Measurements from ENCODE around the gene TTC22. TPM values are rescaled to one million over a fixed set of nuclear protein-coding genes. Genes with fewer than 3 reads are reported as not detected.

The TTC22 gene
- total RNA-seq, 1 donor from 2014 or later: 0.14 TPM

DNA sequence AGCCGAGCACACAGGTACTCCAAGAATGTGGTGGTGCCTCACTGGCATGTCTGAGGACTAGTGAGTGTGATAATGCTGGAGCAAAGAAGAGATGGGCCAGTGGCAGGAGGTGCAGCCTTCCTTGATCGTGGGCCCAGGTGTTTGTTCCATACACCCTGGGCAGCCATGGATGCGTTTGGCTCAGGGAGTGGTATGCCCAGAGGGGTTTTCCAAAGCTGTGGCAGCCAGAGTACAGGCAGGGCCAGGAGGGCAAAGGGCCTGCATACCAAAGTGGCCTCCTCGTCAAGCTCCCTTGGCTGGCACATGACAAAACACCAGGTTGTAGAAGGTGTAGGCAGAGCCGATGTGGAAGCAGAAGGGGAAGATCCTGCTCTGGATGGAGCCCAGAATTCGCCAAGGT, 55.8 kb downstream of the TTC22 start:
- intact Hi-C loops (cut with micrococcal nuclease): no loop called here
- no peak overlapping the region for H3K4me3 ChIP-seq
- TF ChIP-seq, protein P1, sequence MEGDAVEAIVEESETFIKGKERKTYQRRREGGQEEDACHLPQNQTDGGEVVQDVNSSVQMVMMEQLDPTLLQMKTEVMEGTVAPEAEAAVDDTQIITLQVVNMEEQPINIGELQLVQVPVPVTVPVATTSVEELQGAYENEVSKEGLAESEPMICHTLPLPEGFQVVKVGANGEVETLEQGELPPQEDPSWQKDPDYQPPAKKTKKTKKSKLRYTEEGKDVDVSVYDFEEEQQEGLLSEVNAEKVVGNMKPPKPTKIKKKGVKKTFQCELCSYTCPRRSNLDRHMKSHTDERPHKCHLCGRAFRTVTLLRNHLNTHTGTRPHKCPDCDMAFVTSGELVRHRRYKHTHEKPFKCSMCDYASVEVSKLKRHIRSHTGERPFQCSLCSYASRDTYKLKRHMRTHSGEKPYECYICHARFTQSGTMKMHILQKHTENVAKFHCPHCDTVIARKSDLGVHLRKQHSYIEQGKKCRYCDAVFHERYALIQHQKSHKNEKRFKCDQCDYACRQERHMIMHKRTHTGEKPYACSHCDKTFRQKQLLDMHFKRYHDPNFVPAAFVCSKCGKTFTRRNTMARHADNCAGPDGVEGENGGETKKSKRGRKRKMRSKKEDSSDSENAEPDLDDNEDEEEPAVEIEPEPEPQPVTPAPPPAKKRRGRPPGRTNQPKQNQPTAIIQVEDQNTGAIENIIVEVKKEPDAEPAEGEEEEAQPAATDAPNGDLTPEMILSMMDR (IDR thresholded peaks at IDR 0.05; ENCODE audit: borderline replicate concordance): no peak
- H3K4me1 ChIP-seq: no peaks in the 10 kb centered on the region
- no peaks in the 10 kb centered on the region for H3K27me3 ChIP-seq (ENCODE audit: low read depth)
- H3K36me3 ChIP-seq: peaks cover 35% of the 10 kb centered on the region
- DNase-seq: no peak
- H3K9me3 ChIP-seq (replicated peaks): no peaks in the 10 kb centered on the region
- no peak overlapping the region for H3K27ac ChIP-seq (replicated peaks)

GRCh38 chr1:54744696-54745095, 56.4 kb downstream of the TTC22 start:
- Histone ChIP-seq H3K36me3 (peaks cover 40% of the 10 kb centered on the region), H3K9me3 (replicated peaks) (no peaks in the 10 kb centered on the region), H3K4me3 (no peak overlapping the region), H3K4me1 (no peaks in the 10 kb centered on the region), H3K27ac (replicated peaks) (no peak overlapping the region), H3K27me3 (ENCODE audit: low read depth) (no peaks in the 10 kb centered on the region)
- intact Hi-C loops (cut with micrococcal nuclease): no loop called here
- TF ChIP-seq, protein P1 (IDR thresholded peaks at IDR 0.05; ENCODE audit: borderline replicate concordance): no peak
- DNase-seq: no peak

- TF ChIP-seq, protein P1 (IDR thresholded peaks at IDR 0.05; ENCODE audit: borderline replicate concordance): no peak
- H3K9me3 ChIP-seq (replicated peaks): no peaks in the 10 kb centered on the region
- no peaks in the 10 kb centered on the region for H3K4me1 ChIP-seq
- H3K27ac ChIP-seq (replicated peaks): peak overlapping the region; percentile 19
- H3K36me3 ChIP-seq: peaks cover 51% of the 10 kb centered on the region
- no peaks in the 10 kb centered on the region for H3K27me3 ChIP-seq (ENCODE audit: low read depth)
- DNase-seq: no peak
- no peak overlapping the region for H3K4me3 ChIP-seq
- intact Hi-C loops (cut with micrococcal nuclease): no loop called here
Measured at GRCh38 chr1:54743416-54744226, 57.5 kb downstream of the TTC22 start.

DNA sequence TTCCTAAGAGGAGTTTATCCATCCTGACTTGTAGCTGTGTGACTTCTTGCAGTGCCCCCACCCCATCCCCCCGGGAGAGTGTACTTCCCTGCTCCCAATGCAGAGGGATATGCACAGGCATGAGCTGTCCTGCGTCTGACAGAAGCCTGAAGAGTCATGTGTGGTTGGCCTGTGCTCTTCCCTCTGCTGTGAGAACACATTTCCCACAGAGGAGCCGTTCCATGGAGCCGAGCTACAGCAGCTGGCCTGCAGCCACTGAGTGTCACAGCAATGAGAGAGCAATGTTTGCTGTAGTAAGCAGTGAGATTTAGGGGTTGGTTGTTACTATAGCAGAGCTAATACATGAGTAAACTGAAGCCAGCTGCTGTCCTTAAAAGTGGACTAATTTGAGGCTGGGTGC, 58.8 kb downstream of the TTC22 start:
- DNase-seq: no peak
- TF ChIP-seq, protein P1 (IDR thresholded peaks at IDR 0.05; ENCODE audit: borderline replicate concordance): no peak
- no peak overlapping the region for H3K4me3 ChIP-seq
- H3K36me3 ChIP-seq: peaks cover 65% of the 10 kb centered on the region
- H3K27ac ChIP-seq (replicated peaks): peak overlapping the region; percentile 19
- intact Hi-C loops (cut with micrococcal nuclease): no loop called here
- H3K27me3 ChIP-seq (ENCODE audit: low read depth): no peaks in the 10 kb centered on the region
- H3K9me3 ChIP-seq (replicated peaks): no peaks in the 10 kb centered on the region
- no peaks in the 10 kb centered on the region for H3K4me1 ChIP-seq

DNA sequence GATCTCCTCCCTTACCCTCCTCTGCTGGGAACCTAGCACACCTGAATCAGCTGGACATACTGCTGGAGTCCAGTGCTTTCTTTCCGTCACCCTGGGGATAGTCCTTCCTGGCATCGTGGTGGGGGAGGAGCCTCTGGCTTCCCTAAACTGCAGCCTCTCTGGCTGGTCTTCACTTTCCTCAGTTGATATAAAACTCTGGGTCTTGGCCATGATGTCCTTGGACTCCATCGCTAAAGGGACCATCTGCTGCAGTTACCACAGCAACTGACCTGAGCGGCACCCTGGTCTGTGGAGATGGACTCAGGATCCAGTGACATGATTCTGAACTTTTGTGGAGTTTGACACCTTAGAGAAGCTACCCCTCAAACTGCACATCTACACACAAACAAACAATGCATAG, 59.6 kb downstream of the TTC22 start:
- Histone ChIP-seq H3K4me3 (no peak overlapping the region), H3K27ac (replicated peaks) (no peak overlapping the region), H3K27me3 (ENCODE audit: low read depth) (no peaks in the 10 kb centered on the region), H3K36me3 (peaks cover 72% of the 10 kb centered on the region), H3K9me3 (replicated peaks) (no peaks in the 10 kb centered on the region), H3K4me1 (no peaks in the 10 kb centered on the region)
- intact Hi-C loops (cut with micrococcal nuclease): no loop called here
- DNase-seq: no peak
- TF ChIP-seq, protein P1 (IDR thresholded peaks at IDR 0.05; ENCODE audit: borderline replicate concordance): no peak

Measured in left ventricle myocardium inferior (tissue), 1 donor.